SU-DHL-6 (cell line): ENCODE data around the gene MYCBPAP.

ENCODE experiments used
- H2AFZ ChIP-seq: fragments of 200-600 bp; sonication (generic); 2 replicates; pipeline ENCODE4 v1.6.1; 2014; ENCODE audit warnings: low read depth, mild to moderate bottlenecking, moderate library complexity, mixed read lengths, antibody characterized with exemption, low read length; ENCODE audit not compliant: severe bottlenecking
- H3F3A ChIP-seq: fragments of 200-600 bp; shearing (Covaris generic); 2 replicates; pipeline ENCODE4 v1.6.0; 2016; ENCODE audit warnings: antibody characterized with exemption, mild to moderate bottlenecking; ENCODE audit not compliant: insufficient read depth
- H3K27ac ChIP-seq: fragments of 200-600 bp; sonication (generic); 2 replicates; pipeline ENCODE4 v1.5.1; 2016; ENCODE audit warnings: low read depth, mild to moderate bottlenecking, low read length, moderate library complexity, mixed read lengths
- H3K27me3 ChIP-seq: fragments of 200-600 bp; sonication (generic), shearing (Covaris generic); 2 replicates; pipeline ENCODE4 v1.6.0; 2014; ENCODE audit warnings: mild to moderate bottlenecking, low read length
- H3K36me3 ChIP-seq: fragments of 200-600 bp; sonication (generic); 2 replicates; pipeline ENCODE4 v1.6.1; 2014; ENCODE audit warnings: mild to moderate bottlenecking, low read length, mixed read lengths
- H3K4me2 ChIP-seq: fragments of 300-600, 200-600 bp; shearing (Covaris generic), sonication (generic); 2 replicates; pipeline ENCODE4 v1.6.0; 2014; ENCODE audit warnings: low read length, low read depth, mild to moderate bottlenecking; ENCODE audit not compliant: poor library complexity, severe bottlenecking
- H3K4me3 ChIP-seq: fragments of 200-600 bp; sonication (generic); 2 replicates; pipeline ENCODE4 v1.5.1; 2014; ENCODE audit warnings: antibody characterized with exemption, low read length, mild to moderate bottlenecking, mixed read lengths; ENCODE audit not compliant: insufficient read depth, poor library complexity, severe bottlenecking
- H3K79me2 ChIP-seq: fragments of 200-600 bp; sonication (generic); 2 replicates; pipeline ENCODE4 v1.6.1; 2014; ENCODE audit warnings: mild to moderate bottlenecking, low read length, moderate library complexity; ENCODE audit not compliant: insufficient read depth
- H3K9ac ChIP-seq: fragments of 200-600 bp; sonication (generic); 2 replicates; pipeline ENCODE4 v1.7.0; 2014; ENCODE audit warnings: mild to moderate bottlenecking, low read length
- H3K9me2 ChIP-seq: fragments of 200-600 bp; sonication (generic); replicated peaks from 2 replicates; pipeline ENCODE4 v1.6.1; 2014; ENCODE audit warnings: low read length; ENCODE audit not compliant: insufficient read depth
- H3K9me3 ChIP-seq: fragments of 200-600 bp; sonication (generic); 2 replicates; pipeline ENCODE4 v1.6.1; 2014; ENCODE audit warnings: low read length, mixed read lengths; ENCODE audit not compliant: insufficient read depth
- H4K20me1 ChIP-seq: fragments of 200-600 bp; sonication (generic); 2 replicates; pipeline ENCODE4 v1.6.1; 2014; ENCODE audit warnings: low read depth, mild to moderate bottlenecking, antibody characterized with exemption, low read length, moderate library complexity, mixed read lengths
- EZH2phosphoT487 ChIP-seq: fragments of 200-600 bp; sonication (generic), shearing (Covaris generic); conservative IDR thresholded peaks from 2 replicates; pipeline ENCODE4 v1.6.1; 2018; ENCODE audit warnings: mild to moderate bottlenecking, antibody characterized with exemption, low read length, moderate library complexity, mixed read lengths
- TF ChIP-seq, protein P1 (sequence below): fragments of 200-600 bp; sonication (generic); IDR thresholded peaks from one replicate; pipeline ENCODE4 v1.5.1; 2017; ENCODE audit warnings: antibody characterized with exemption, mild to moderate bottlenecking, low read length, moderate library complexity; ENCODE audit not compliant: insufficient read depth, poor library complexity, severe bottlenecking

MYCBPAP gene

DNA sequence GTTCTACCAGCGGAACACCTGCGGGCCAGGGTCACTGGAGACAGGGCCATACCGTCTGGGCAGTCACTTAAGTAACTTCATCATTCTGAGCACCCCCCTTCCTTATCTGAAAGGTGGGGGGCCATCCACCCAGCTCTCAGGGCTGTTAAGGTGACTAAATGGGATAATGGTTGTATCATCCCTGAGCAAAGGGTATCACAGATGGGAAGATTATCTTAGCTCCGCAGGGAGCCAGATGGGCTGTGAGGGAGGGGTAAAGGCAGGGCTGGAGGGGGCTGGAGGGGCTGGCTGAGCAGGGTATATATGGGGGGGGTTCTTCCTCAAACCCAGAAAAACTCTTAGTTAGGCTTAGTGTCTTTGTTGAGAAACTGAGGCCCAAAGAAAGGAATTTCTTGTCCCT lies 49.4 kb downstream of the MYCBPAP start:
- TF ChIP-seq, protein P1, sequence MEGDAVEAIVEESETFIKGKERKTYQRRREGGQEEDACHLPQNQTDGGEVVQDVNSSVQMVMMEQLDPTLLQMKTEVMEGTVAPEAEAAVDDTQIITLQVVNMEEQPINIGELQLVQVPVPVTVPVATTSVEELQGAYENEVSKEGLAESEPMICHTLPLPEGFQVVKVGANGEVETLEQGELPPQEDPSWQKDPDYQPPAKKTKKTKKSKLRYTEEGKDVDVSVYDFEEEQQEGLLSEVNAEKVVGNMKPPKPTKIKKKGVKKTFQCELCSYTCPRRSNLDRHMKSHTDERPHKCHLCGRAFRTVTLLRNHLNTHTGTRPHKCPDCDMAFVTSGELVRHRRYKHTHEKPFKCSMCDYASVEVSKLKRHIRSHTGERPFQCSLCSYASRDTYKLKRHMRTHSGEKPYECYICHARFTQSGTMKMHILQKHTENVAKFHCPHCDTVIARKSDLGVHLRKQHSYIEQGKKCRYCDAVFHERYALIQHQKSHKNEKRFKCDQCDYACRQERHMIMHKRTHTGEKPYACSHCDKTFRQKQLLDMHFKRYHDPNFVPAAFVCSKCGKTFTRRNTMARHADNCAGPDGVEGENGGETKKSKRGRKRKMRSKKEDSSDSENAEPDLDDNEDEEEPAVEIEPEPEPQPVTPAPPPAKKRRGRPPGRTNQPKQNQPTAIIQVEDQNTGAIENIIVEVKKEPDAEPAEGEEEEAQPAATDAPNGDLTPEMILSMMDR, result no peak
- TF ChIP-seq EZH2phosphoT487, result no peak
- Histone ChIP-seq H3K4me2 (no peak overlapping the region), H4K20me1 (no peaks in the 10 kb centered on the region), H3F3A (no peaks in the 10 kb centered on the region), H3K4me3 (no peak overlapping the region), H3K27ac (no peak overlapping the region), H3K9ac (no peak overlapping the region), H3K36me3 (no peaks in the 10 kb centered on the region), H2AFZ (no peak overlapping the region), H3K9me2 (no peaks in the 10 kb centered on the region), H3K79me2 (no peaks in the 10 kb centered on the region), H3K9me3 (no peaks in the 10 kb centered on the region), H3K27me3 (no peaks in the 10 kb centered on the region)

DNA sequence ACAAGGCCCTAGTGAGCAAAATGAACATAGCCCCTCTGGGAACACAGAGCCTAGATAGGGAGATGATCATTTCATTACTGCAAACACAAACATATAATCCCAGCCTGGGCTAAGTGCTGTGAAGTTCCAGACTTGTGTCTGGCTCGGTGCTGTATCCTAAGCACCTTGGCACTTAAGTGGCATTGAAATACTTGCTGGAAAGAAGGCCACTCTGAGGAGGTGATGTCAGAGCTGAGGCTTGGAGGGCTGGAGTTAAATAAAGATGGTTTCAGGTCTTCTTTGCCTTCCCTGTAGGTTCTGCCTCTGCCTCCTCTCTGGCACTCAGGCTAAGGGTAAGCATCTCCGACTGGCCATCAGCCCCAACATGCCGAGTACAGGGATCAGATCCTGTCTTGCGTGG lies 49.9 kb downstream of the MYCBPAP start:
- Histone ChIP-seq H4K20me1 (no peaks in the 10 kb centered on the region), H2AFZ (no peak overlapping the region), H3K79me2 (no peaks in the 10 kb centered on the region), H3K4me2 (no peak overlapping the region), H3K9me2 (no peaks in the 10 kb centered on the region), H3K27ac (no peak overlapping the region), H3K27me3 (no peaks in the 10 kb centered on the region), H3K9me3 (no peaks in the 10 kb centered on the region), H3F3A (no peaks in the 10 kb centered on the region), H3K9ac (no peak overlapping the region), H3K4me3 (no peak overlapping the region), H3K36me3 (no peaks in the 10 kb centered on the region)
- TF ChIP-seq EZH2phosphoT487, result no peak
- TF ChIP-seq, protein P1, result no peak

DNA sequence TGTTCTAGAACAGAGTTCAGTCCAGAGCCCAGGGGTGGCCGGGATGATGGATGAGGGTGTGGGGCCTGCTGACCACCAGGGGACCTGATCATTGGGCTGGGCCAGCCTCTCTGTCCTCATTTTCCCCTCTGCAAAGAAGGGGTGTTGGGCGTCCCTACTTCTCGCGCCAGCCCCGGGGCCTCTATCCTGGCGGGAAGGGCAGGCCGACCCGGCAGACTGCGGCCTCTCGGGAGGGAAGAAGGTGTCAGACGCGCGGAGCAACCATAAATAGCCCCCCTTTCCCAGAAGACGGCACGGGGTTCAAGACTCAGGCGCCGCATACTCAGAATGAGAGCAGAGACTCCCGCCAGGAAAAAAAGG lies 50.3 kb downstream of the MYCBPAP start:
- H3K79me2 ChIP-seq, result no peaks in the 10 kb centered on the region
- H4K20me1 ChIP-seq, result no peaks in the 10 kb centered on the region
- H3K9ac ChIP-seq, result no peak overlapping the region
- no peaks in the 10 kb centered on the region for H3K36me3 ChIP-seq
- H3K27me3 ChIP-seq, result no peaks in the 10 kb centered on the region
- no peaks in the 10 kb centered on the region for H3F3A ChIP-seq
- H3K9me3 ChIP-seq, result no peaks in the 10 kb centered on the region
- H3K4me3 ChIP-seq, result no peak overlapping the region
- no peak overlapping the region for H2AFZ ChIP-seq
- no peak overlapping the region for H3K4me2 ChIP-seq
- TF ChIP-seq EZH2phosphoT487, result no peak
- no peaks in the 10 kb centered on the region for H3K9me2 ChIP-seq
- no peak overlapping the region for H3K27ac ChIP-seq

DNA sequence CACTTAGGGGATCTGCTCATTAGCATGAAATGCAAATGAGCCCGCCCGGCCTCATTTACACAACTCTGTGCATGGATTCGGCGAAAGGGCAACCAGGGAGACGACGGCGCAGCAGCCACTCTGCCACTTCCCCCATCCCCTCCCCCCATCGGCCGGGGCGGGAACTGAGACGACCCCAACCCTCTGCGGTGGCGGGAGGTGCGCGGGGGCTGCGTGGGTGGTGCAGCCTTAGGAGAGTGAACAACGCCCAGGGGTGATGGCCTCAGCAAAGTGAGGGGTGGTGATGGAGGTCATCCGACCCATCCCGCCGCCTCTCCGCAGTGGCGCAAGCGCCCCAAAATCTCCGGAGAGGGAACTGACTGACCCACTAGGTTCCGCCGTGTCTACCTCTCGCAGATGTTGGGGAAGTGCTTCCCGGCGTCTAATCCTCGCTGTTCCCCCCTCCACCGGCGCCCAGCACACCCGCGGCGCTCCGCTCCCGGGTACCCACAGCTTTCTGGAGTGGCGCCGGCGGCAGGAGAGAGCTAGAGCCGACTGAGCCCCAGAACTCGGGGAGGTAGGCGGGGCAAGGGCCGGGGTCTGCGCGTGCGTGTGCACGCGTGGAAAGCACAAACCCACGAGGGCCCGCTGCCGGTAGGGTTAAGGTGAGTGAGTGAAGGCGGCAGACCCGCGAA lies 50.8 kb downstream of the MYCBPAP start:
- H2AFZ ChIP-seq, result no peak overlapping the region
- H3K9me2 ChIP-seq, result no peaks in the 10 kb centered on the region
- H3K36me3 ChIP-seq, result no peaks in the 10 kb centered on the region
- H3K27me3 ChIP-seq, result no peaks in the 10 kb centered on the region
- H3K9me3 ChIP-seq, result no peaks in the 10 kb centered on the region
- no peak for TF ChIP-seq EZH2phosphoT487
- TF ChIP-seq, protein P1, result no peak
- H3K4me3 ChIP-seq, result no peak overlapping the region
- H3F3A ChIP-seq, result no peaks in the 10 kb centered on the region
- no peak overlapping the region for H3K9ac ChIP-seq
- H4K20me1 ChIP-seq, result no peaks in the 10 kb centered on the region
- no peak overlapping the region for H3K4me2 ChIP-seq
- no peaks in the 10 kb centered on the region for H3K79me2 ChIP-seq
- no peak overlapping the region for H3K27ac ChIP-seq
